Hepatocyte (in vitro differentiated cells): Measurements from ENCODE around the gene INCENP.

ENCODE experiments used
- CTCF ChIP-seq: fragments of 200-600 bp; sonication (generic); IDR thresholded peaks from 2 replicates; pipeline ENCODE4 v1.5.1; 2016; ENCODE audit warnings: antibody characterized with exemption, mild to moderate bottlenecking; ENCODE audit not compliant: poor library complexity
- EZH2 ChIP-seq: fragments of 200-600 bp; sonication (generic); IDR thresholded peaks from 2 replicates; pipeline ENCODE4 v1.6.1; 2016; ENCODE audit warnings: antibody characterized with exemption, mild to moderate bottlenecking, borderline replicate concordance
- EZH2phosphoT487 ChIP-seq: fragments of 200-600 bp; sonication (generic); IDR thresholded peaks from one replicate; pipeline ENCODE4 v1.6.1; 2018; ENCODE audit warnings: antibody characterized with exemption, mild to moderate bottlenecking, low read depth, moderate library complexity; ENCODE audit not compliant: unreplicated experiment, severe bottlenecking

GRCh38 chr11:62105667-62106191, 18.1 kb upstream of the INCENP start:
- TF ChIP-seq EZH2 (no peak), CTCF (no peak), EZH2phosphoT487 (no peak)
